Progenitor cell of endocrine pancreas (in vitro differentiated cells): Measurements from ENCODE around the gene BICC1. TPM values are rescaled to one million over a fixed set of nuclear protein-coding genes. Genes with fewer than 3 reads are reported as not detected.

Experiments
- DNase-seq: peaks from one replicate; pipeline ENCODE4 v3.0.0; 2021; ENCODE audit warnings: low spot score; ENCODE audit not compliant: unreplicated experiment
- H3K27ac Mint-ChIP-seq: 2 replicates; pipeline ENCODE4 v1.8.0; 2021; ENCODE audit warnings: mild to moderate bottlenecking, moderate library complexity, mixed read lengths
- H3K27me3 Mint-ChIP-seq: 2 replicates; pipeline ENCODE4 v1.8.0; 2021; ENCODE audit warnings: mixed read lengths
- H3K36me3 Mint-ChIP-seq: 2 replicates; pipeline ENCODE4 v1.8.0; 2022; ENCODE audit warnings: mixed read lengths; ENCODE audit not compliant: insufficient read depth
- H3K4me1 Mint-ChIP-seq: 2 replicates; pipeline ENCODE4 v1.8.0; 2021; ENCODE audit warnings: low read depth, mixed read lengths
- H3K4me3 Mint-ChIP-seq: 2 replicates; pipeline ENCODE4 v1.8.0; 2021; ENCODE audit warnings: low read depth, mild to moderate bottlenecking, moderate library complexity, mixed read lengths
- H3K9me3 Mint-ChIP-seq: 2 replicates; pipeline ENCODE4 v1.8.0; 2021; ENCODE audit warnings: low read depth, mixed read lengths
- total RNA-seq: library from RNA; stranded (reverse); gene quantifications from 2 replicates; pipeline ENCODE4 v1.2.1, GENCODE V29; 2021
- TF ChIP-seq, protein P1 (sequence below): fragments of 200-600 bp; sonication (generic); IDR thresholded peaks from one replicate; pipeline ENCODE4 v1.5.0; 2021; ENCODE audit warnings: antibody characterized with exemption, mild to moderate bottlenecking; ENCODE audit not compliant: unreplicated experiment

Gene BICC1
- total RNA-seq, 1 donor from 2014 or later, result 4.9 TPM

DNA sequence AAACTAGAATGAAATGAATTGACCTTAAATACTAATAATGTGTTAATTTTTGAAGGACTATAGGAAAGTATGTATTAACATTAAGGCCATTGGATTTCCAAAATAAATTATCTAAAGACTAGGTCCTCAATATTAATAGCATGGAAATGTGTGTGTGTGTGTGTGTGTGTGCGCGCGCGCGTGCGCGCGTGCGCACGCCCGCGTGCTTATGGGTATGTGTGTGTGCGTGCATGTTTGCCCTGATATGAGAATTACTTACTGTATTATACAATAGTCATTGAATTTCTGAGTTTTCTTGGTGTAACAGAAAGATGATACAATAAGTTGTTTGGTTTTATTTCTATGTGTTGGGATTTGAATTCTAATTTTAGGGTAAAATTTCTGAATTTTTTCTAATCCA lies 205.9 kb downstream of the BICC1 start:
- TF ChIP-seq, protein P1, sequence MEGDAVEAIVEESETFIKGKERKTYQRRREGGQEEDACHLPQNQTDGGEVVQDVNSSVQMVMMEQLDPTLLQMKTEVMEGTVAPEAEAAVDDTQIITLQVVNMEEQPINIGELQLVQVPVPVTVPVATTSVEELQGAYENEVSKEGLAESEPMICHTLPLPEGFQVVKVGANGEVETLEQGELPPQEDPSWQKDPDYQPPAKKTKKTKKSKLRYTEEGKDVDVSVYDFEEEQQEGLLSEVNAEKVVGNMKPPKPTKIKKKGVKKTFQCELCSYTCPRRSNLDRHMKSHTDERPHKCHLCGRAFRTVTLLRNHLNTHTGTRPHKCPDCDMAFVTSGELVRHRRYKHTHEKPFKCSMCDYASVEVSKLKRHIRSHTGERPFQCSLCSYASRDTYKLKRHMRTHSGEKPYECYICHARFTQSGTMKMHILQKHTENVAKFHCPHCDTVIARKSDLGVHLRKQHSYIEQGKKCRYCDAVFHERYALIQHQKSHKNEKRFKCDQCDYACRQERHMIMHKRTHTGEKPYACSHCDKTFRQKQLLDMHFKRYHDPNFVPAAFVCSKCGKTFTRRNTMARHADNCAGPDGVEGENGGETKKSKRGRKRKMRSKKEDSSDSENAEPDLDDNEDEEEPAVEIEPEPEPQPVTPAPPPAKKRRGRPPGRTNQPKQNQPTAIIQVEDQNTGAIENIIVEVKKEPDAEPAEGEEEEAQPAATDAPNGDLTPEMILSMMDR, result no peak
- no peak overlapping the region for H3K27ac Mint-ChIP-seq

DNA sequence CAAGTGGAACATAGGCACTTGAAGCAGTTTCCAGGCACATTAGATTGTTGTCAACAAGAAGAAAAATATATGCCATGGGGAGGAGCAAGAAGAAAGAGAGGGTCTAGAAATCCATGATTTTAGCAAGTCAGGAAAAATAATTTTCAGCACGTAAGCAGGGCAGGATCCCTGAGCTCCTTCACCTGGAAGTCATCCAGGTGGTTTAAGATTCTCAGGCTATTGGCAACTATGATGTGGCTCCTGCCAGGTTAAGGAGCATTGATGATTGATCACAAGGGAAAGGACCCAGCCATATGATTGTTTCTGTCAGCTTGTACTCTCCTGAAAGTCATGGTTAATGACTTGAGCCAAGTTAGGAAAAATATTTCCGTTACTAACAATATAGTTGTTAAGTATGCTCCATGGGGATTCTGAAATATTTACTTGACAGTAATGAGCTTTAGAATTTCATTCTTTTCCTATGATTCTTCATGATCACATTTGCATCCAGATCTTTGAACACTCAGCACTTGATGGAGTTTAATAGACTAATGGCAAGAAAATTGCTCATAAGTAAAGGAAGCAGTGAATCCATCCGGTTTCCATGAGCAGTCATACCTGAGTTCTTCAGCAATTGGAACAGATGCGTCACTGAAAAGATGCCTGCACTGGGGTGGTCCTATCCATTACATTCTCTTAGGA lies 209.1 kb downstream of the BICC1 start:
- no peaks in the 10 kb centered on the region for H3K36me3 Mint-ChIP-seq
- no peaks in the 10 kb centered on the region for H3K4me1 Mint-ChIP-seq
- TF ChIP-seq, protein P1, result no peak

More for the DNA sequence above, 205.9 kb downstream of the BICC1 start:
- no peaks in the 10 kb centered on the region for H3K9me3 Mint-ChIP-seq
- no peak for DNase-seq
- no peaks in the 10 kb centered on the region for H3K4me1 Mint-ChIP-seq
- no peaks in the 10 kb centered on the region for H3K27me3 Mint-ChIP-seq
- no peak overlapping the region for H3K4me3 Mint-ChIP-seq
- H3K36me3 Mint-ChIP-seq, result no peaks in the 10 kb centered on the region

DNA sequence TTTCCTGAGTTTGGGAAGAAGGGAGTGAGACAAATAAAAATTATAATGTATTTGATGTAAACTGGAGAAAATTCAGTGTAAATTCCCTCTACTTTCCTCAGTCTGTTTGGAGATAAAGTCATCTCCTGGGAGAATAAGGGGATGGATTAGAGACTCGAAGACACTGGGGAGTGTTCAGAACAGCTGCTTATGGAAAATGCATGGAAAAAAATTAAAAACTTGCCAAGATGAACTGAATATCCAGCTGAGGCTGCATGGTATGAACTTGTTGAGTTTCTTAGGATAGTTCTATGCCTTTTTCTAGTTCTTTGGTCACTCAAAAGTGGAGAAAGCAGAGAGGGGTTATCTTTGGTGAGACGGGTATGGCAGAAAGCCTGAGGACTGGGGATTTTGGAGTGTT lies 210.5 kb downstream of the BICC1 start:
- Mint-ChIP-seq H3K4me3 (no peak overlapping the region), H3K4me1 (no peaks in the 10 kb centered on the region), H3K36me3 (no peaks in the 10 kb centered on the region), H3K27ac (no peak overlapping the region), H3K27me3 (no peaks in the 10 kb centered on the region), H3K9me3 (no peaks in the 10 kb centered on the region)
- TF ChIP-seq, protein P1, result no peak
- no peak for DNase-seq

More for the DNA sequence above, 209.1 kb downstream of the BICC1 start:
- H3K9me3 Mint-ChIP-seq, result no peaks in the 10 kb centered on the region
- no peak overlapping the region for H3K4me3 Mint-ChIP-seq
- no peak for DNase-seq
- H3K27me3 Mint-ChIP-seq, result no peaks in the 10 kb centered on the region
- H3K27ac Mint-ChIP-seq, result no peak overlapping the region

DNA sequence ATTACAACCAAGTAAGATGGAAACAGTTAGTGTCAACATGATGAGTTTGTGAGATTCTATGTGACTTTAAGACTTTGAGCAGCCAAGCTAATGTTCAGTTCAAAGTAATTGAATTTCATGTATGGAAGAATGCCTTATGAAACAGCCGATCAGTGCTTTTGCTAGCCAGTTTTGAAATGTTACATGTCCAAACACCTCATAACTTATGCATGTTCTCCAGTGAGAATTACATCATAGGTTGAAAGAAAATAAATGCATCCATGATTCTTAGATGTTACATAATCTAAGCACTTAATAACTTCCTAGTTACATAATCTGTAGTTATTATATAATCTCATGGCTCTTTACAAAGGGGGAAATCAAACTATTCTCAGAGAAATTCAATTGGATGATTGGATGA lies 211.3 kb downstream of the BICC1 start:
- no peak for DNase-seq
- TF ChIP-seq, protein P1, result no peak
- Mint-ChIP-seq H3K36me3 (no peaks in the 10 kb centered on the region), H3K4me1 (no peaks in the 10 kb centered on the region), H3K4me3 (no peak overlapping the region), H3K9me3 (no peaks in the 10 kb centered on the region), H3K27me3 (no peaks in the 10 kb centered on the region), H3K27ac (no peak overlapping the region)

DNA sequence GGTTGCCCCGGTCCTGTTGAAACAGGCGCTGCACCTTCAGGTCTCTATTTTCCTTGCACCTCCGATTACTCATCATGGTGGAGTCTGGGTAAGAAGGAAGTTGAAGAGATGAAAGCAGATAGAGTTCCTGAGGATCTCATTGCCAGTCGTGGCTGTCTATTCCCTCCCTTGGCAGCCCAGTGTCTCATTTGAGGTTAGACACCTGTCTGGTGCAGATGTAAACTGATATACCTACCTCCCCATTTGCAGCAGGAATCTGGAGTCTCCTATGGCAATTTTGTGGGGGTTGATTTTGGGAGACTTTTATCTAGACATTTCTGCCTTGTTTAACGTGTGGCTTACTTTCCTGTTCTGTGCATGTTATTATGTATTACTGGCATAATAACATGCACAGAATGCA lies 212.1 kb downstream of the BICC1 start:
- Mint-ChIP-seq H3K36me3 (no peaks in the 10 kb centered on the region), H3K4me3 (no peak overlapping the region), H3K9me3 (peaks cover 1% of the 10 kb centered on the region), H3K27ac (no peak overlapping the region), H3K4me1 (no peaks in the 10 kb centered on the region), H3K27me3 (no peaks in the 10 kb centered on the region)
- no peak for DNase-seq
- TF ChIP-seq, protein P1, result no peak
